NCI-H1930 (cell line): ENCODE measurements around the gene COBLL1.
"Not testable (repeated sequence)": the region's sequence is repeated elsewhere in the genome, so short reads cannot be mapped to it uniquely, and the experiment has no call there.

Source experiments
- DNase-seq, 2 experiments: peaks; one replicate each; lab custom pipeline; 2025; lab: John Stamatoyannopoulos, UW

The COBLL1 gene

DNA sequence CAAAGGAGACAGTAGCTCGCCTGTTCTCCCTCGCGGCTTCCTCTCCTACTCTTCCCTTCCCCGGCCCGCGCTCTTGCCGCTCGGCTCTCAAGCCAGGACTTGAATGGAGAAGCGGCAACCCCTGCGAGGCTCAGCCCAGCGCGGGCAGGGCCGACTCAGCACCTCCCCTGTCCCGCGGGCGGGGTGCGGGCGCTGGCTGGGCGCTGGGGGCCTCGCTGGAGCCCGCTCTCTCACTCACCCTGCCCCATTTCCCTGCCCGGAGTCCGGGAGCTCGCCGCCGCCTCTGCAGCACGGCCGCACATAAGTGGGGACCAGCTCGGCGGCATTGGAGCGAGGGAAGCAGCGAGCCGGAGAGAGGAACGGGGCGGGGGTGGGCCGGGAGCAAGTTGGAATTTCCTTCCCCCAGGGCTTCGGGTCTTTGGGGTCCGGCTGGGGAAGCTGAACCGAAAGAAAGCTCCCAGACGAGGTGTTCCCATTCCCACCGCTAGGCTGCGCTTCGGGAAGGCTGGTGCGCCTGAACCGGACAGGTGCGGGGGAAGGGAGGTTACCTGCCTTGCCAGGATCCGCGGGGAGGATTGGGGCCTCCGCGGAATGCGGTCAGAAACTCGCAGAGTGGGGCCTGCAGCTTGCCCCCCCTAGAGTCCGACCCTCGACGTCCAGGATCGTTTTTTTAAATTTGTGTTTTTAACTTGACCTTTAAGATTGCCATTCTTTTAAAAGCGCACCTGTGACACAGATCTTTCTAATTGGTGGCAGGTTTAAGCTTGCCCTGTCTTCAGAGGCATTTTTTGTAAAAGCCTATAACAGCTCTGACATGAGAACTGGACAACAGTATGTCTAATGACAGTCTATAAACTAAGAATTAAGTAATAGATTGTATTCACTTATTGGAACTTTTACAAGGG is at the start of gene COBLL1:
Gene COBLL1, minus strand, starts transcription at position 105 of the 905 bp plus-strand sequence. CDS start 627 bp downstream, outside the sequence.
- DNase-seq: peak; percentile 79 to 83

DNA sequence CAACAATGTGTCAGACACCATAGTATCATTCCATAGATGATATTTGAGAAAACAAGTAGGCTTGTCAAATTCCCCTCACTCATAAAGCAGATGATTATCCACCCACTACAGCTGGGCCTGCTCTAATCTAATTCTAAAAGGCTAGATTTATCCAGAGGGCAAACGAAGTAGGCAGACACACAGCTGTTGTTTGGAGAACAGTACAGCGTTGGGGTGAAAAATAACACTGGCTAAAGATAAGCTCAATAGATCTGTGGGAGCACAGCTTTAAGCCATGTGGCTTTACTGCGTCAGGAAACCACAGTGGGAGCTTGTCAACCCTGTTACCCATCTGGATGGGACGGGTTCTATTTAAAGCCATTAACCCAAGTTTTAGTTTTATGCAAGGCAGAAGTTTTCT is 48.9 kb upstream of the COBLL1 start:
- DNase-seq: no peak

DNA sequence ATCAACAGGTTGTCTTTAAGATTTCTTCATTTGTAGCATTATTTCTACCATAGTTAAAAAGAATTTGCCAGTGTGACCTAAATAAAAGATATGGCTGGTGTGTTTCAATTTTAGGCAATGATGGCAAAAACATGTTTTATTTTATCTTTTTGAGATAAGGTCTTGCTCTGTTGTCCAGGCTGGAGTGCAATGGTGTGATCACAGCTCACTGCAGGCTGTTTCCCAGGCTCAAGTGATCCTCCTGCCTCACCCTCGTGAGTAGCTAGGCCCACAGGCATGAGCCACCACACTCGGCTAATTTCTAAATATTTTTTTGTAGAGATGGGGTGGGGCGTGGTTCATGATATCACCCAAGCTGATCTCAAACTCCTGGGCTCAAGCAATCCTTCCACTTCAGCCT is 47.0 kb upstream of the COBLL1 start:
- DNase-seq: no peak

DNA sequence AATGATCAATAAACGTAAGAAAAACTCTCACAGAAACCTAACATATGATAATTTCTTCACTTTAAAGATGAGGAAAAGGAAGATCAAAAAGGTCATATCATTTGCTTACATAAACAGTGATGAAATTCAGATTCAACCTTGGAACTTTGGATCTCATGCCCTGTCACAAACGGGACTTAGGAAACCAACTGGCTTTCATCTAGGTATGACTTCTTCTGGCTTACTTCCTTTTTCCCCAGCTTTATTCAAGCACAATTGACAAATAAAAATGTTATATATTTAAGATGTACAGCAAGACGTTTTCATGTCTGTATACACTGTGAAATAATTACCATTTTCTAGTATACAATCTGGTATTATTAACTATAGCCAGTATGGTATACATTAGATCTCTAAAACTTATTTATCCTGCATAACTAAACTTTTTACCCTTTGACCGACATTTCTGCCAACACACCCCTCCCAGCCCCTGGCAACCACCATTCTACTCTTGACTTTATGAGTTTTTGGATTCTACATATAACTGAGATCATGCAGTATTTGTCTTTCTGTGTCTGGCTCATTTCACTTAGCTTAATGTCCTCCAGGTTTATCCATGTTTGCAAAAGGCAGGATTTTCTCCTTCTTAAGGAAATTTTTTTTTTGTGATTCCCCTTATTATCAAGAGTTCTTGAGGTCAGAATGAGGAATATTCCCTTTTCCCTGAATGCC is 46.0 kb upstream of the COBLL1 start:
- no peak for DNase-seq

GRCh38 chr2:164882276-164882675 is 40.7 kb upstream of the COBLL1 start:
- DNase-seq: no peak

GRCh38 chr2:164881524-164881923 is 39.9 kb upstream of the COBLL1 start:
- no peak for DNase-seq

GRCh38 chr2:164879901-164880535 is 38.4 kb upstream of the COBLL1 start:
- no peak for DNase-seq

DNA sequence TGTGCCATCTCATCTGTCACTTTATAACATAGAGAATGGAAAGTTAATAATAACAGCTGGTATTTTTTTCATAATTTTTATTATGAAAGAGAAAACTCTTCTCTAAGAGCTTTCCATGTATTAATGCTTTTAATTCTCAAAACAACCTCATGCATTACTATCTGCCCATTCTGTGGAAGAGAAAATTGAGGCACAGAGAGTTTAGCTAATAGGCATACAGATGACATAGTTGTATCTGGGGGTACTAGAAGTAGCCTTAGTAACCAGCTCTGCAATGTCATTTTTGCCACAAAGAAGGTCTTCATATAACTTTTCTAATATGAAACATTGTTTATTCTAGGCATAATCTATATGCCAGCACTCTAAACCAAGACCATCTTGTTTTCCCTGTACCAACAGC is 36.3 kb upstream of the COBLL1 start:
- DNase-seq: no peak

GRCh38 chr2:164877169-164877568 is 35.5 kb upstream of the COBLL1 start:
- DNase-seq: no peak

- DNase-seq: no peak
Measured at GRCh38 chr2:164875334-164876205, 33.9 kb upstream of the COBLL1 start.

GRCh38 chr2:164873210-164873908 is 31.7 kb upstream of the COBLL1 start:
- DNase-seq: no peak

DNA sequence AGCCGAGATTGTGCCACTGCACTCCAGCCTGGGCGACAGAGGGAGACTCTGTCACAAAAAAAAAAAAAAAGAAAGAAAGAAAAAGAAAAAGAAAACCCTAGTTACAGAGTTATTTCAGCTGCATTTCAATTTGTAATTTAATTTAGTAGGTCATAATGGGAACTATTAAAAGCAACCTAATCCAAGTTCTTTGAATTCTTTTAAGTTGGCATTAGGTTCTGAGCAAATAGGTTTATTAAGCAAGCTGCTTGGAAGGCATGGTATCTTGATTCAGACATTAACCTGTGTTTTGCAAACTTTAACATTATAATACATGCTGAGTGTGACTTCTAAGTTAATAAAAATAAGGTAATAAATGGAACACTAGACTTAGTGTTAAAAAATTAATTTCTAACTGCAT is 29.8 kb upstream of the COBLL1 start:
- no peak for DNase-seq

GRCh38 chr2:164869420-164869772 is 27.8 kb upstream of the COBLL1 start:
- no peak for DNase-seq

DNA sequence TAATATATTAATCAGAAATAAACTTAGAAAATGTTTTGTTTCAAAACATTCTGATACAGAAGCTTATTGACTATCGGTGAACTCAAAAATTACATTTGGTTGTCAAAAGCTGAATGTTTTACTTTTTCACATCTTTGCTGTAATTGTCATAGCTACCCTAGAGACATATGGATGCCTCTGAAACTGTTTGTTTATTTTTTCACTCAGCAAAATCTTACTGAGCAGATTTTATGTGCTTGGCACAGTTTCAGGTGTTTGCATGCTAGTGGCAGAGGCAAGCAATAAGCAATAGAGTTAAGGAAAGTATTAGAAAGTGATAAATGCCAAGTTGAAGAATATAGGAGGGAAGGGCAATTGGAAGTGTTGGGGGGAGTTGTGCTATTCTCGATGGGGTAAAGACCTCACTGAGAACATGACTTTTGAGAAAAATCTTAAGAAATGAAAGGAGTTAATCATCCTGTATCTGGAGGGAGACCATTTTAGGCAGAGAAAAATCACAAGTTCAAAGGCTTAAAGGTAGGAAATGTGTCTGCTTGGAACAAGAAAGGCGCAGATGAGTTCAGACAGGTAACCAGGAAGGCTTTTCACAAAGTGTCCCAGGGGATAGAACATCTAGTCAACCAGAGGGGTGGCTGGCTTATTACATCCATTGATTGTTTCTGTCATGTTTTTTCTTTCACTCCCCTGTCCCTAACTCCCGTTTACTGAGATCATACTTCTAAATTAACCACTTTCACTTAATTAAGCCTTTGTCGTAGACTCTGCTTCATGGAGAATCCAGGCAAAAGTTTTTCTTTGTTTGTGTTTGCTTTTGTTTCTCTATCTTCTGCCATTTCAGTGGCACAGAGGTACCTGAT is 27.2 kb upstream of the COBLL1 start:
- no peak for DNase-seq

GRCh38 chr2:164867779-164868397 is 26.3 kb upstream of the COBLL1 start:
- DNase-seq: no peak

DNA sequence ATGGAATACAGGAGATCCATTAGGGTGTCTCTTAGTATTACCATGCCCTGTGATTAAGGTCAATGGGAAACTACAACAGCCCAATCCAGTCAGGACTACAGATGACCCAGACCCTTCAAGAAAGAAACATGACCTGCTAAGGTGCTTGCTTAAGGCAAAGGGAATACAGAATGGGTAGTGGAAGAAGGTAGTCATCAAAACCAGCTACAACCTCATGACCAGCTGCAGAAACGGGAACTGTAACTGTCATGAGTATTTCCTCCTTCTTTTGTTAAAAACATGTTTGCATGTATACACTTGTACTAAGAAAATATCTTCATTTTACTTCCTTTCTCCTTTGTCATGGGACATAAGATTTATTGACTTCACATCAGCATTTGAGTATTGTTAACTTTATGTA is 24.8 kb upstream of the COBLL1 start:
- DNase-seq: not testable (repeated sequence)

DNA sequence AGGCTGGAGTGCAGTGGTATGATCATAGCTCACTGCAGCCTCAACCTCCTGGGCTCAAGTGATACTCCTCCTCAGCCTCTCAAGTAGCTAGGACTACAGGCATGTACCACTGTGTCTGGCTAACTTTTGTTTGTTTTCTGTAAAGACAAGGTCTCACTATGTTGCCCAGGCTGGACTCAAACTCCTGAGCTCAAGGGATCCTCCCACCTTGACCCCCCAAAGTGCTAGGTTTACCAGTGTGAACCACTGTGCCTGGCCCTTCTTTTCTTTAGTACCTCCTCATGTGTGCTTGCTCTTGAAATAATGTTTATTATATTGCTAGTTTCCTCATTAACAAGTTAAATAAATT is 19.0 kb upstream of the COBLL1 start:
- DNase-seq: no peak

DNA sequence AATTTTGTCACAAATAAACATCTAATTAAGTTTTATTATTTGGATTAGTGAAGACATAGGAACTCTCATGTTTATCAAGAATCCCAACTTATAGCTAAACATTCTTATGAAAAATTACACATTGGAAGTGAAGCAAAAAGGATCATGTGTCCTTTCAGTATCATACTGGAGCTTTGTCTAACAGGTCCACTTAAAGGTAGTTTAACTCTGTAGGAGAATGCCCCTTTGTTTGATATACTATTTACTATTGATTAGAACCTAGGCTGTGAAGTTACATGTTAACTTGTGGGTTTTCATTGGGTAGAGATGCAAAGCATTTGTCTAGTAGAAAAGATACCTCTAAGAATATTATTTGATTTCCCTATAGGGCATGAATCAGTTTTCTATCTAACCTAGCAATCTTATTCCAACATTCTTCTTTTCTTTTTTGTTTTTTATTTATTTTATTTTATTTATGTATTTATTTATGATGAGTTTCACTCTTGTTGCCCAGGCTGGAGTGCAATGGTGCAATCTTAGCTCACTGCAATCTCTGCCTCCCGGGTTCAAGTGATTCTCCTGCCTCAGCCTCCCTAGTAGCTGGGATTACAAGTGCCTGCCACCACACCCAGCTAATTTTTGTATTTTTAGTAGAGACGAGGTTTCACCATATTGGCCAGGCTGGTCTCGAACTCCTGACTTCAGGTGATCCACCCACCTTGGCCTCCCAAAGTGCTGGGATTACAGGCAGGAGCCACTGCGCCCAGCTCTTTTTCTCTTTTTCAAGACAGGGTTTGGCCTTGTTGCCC is 18.5 kb upstream of the COBLL1 start:
- DNase-seq: not testable (repeated sequence)

- DNase-seq: no peak
Measured at GRCh38 chr2:164859251-164859818, 17.7 kb upstream of the COBLL1 start.
